Astrocyte (in vitro differentiated cells and primary cell): ENCODE results near the gene FAT1.

ENCODE experiments used
- CTCF ChIP-seq: IDR thresholded peaks from 2 replicates; pipeline ENCODE4 v1.5.1; 2011; ENCODE audit warnings: low read depth, mild to moderate bottlenecking, inconsistent platforms, low read length, moderate library complexity; ENCODE audit not compliant: insufficient read depth
- EZH2 ChIP-seq: IDR thresholded peaks from 2 replicates; pipeline ENCODE4 v1.6.1; 2012; ENCODE audit warnings: mild to moderate bottlenecking, low read length, inconsistent platforms; ENCODE audit not compliant: insufficient read depth

GRCh38 chr4:186659935-186660334 lies 63.7 kb downstream of the FAT1 start:
- no peak for TF ChIP-seq CTCF
- no peak for TF ChIP-seq EZH2
